Fibroblast of mammary gland (primary cell): ENCODE results near the gene CLECL1.

Experiments used
- DNase-seq: peaks from one replicate; pipeline ENCODE4 v3.0.0-alpha.2; 2010; ENCODE audit warnings: low read depth
- H3K4me3 ChIP-seq: 2 replicates; pipeline ENCODE4 v1.5.1; 2011; ENCODE audit warnings: low read depth, mild to moderate bottlenecking, low read length, moderate library complexity; ENCODE audit not compliant: control insufficient read depth
- TF ChIP-seq, protein P1 (sequence below): conservative IDR thresholded peaks from 2 replicates; pipeline ENCODE4 v1.5.1; 2011; ENCODE audit warnings: low read depth, low read length, inconsistent platforms; ENCODE audit not compliant: control insufficient read depth, insufficient read depth

The CLECL1 gene

DNA sequence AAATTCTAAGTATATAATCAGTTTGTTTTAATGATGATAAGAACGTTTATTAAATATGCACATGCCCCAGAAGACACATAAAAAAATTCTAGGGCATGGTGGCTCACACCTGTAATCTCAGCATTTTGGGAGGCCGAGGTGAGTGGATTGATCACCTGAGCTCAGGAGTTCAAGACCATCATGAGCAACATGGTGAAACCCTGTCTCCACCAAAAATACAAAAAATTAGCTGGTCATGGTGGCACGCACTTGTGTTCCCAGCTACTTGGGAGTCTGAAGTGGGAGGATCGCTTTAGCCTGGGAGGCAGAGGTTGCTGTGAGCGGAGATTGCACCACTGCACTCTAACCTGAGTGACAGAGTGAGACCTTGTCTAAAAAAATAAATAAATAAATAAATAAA lies 23.8 kb upstream of the CLECL1 start:
- TF ChIP-seq, protein P1, sequence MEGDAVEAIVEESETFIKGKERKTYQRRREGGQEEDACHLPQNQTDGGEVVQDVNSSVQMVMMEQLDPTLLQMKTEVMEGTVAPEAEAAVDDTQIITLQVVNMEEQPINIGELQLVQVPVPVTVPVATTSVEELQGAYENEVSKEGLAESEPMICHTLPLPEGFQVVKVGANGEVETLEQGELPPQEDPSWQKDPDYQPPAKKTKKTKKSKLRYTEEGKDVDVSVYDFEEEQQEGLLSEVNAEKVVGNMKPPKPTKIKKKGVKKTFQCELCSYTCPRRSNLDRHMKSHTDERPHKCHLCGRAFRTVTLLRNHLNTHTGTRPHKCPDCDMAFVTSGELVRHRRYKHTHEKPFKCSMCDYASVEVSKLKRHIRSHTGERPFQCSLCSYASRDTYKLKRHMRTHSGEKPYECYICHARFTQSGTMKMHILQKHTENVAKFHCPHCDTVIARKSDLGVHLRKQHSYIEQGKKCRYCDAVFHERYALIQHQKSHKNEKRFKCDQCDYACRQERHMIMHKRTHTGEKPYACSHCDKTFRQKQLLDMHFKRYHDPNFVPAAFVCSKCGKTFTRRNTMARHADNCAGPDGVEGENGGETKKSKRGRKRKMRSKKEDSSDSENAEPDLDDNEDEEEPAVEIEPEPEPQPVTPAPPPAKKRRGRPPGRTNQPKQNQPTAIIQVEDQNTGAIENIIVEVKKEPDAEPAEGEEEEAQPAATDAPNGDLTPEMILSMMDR, result no peak
- no peak overlapping the region for H3K4me3 ChIP-seq
- DNase-seq, result no peak

DNA sequence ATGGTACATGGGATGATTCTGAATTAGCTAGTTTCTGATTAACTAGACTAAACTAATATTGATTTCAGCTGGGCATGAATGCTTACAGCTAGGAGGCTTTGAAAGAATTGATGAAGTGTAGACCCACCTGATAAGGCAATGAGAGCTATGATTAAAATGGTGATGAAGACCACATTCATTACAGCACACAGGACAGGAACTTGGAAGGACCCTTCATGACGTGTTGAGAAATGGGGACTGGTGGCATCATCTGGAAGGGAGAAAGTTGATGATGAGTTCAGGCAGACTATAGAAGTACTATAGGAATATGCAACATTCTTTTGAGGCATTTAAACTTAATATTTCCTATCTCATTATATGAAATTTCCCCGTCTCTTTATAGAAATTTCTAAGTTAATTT lies 23.3 kb upstream of the CLECL1 start:
- TF ChIP-seq, protein P1, result no peak
- H3K4me3 ChIP-seq, result no peak overlapping the region
- DNase-seq, result no peak

DNA sequence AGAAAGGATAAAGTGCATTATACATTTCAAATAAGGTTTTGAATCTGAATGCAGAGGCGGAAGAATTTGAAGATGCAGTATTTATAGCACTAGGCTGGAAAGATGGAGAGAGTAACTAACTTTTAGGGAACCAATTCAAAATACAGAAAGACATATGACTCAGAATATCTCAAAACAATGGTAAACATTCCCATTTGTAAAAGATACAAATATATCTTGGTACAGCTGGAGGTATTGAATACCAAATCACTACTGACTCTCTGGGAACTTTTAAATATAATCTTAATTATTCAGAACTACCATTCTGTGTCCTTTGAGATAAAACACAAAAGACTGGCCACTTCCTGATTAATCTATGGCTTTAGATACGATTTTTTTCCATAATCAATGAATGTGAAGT lies 22.7 kb upstream of the CLECL1 start:
- H3K4me3 ChIP-seq, result no peak overlapping the region
- TF ChIP-seq, protein P1, result no peak
- no peak for DNase-seq

GRCh38 chr12:9755035-9755434 lies 22.1 kb upstream of the CLECL1 start:
- DNase-seq, result no peak
- H3K4me3 ChIP-seq, result no peak overlapping the region

DNA sequence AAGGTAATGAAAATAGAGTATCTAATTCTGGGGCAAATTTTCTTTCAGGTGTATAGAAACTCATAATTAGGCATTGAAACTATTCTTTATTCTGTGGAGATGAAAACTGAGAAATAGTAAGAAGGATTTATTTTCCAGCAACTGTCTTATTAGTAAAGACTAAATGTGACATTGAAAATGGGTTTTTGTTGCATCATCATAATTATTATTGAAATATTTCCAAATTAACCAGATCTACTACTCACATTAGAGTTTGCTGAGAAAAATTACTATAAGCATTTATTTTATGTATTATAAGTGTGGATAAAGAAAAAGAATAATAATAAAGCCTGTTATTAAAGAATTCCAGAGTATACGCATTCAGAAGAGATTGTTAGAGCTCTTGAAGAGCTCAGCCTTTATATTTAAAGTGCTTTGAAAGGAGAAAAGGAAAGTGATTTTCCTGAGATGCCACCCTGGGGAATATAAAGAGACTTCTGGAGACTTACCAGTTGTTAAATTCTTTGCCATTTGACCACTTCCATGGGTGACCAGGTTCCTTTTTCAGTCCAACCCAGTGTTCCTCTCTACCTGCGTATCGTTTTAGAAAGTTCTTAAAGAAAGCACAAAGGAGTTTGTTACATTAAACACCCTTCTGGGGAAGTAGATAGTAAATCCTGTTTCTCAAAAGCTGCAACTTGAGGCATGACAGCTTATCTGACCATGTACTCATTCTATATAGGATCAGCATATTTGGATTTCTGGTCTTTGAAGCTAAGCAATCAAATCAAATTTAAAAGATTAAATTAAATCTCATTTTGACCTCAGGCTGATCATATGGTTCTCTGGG lies 21.4 kb upstream of the CLECL1 start:
- no peak overlapping the region for H3K4me3 ChIP-seq

More at GRCh38 chr12:9755035-9755434, 22.1 kb upstream of the CLECL1 start:
- TF ChIP-seq, protein P1, result no peak

DNA sequence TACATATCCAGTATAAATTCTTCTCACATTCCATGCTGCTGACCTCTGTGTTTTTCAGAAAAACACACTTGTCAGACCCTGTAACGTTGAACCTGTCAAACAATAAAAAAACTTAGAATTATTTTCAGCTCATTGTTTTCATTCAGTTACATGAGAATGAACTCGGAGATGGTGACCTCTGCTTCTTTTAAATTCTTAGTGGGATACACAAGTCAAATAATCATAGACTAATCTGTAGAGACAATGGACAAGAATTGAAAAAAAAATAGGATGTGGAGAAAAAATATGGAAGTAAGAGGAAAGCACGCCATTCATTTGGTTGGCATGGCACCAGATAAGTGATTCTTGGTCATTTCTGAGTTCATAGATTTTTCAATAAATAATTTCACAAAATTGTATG lies 20.6 kb upstream of the CLECL1 start:
- DNase-seq, result no peak

More for the DNA sequence above, 21.4 kb upstream of the CLECL1 start:
- TF ChIP-seq, protein P1, result no peak
- no peak for DNase-seq

More for the DNA sequence above, 20.6 kb upstream of the CLECL1 start:
- TF ChIP-seq, protein P1, result no peak
- H3K4me3 ChIP-seq, result no peak overlapping the region
